ENCODE data around the gene MT1X.
"Not testable (repeated sequence)": the region's sequence is repeated elsewhere in the genome, so short reads cannot be mapped to it uniquely, and the experiment has no call there.

The MT1X gene

GRCh38 chr16:56657555-56658326 lies 24.5 kb upstream of the MT1X start, which contains the start of gene MT1F:
Gene MT1F, plus strand, starts transcription at chr16:56657959. Its CDS starts 100 bp downstream, at chr16:56658059.
- peak; percentile 41 to 52 (median 44) for DNase-seq

- DNase-seq, result no peak
Measured at GRCh38 chr16:56658327-56658875, 23.9 kb upstream of the MT1X start.

- peak in 1 of 4 experiments; percentile 13 for DNase-seq
Measured at GRCh38 chr16:56662357-56663354, 19.6 kb upstream of the MT1X start.

GRCh38 chr16:56664506-56664905 lies 17.8 kb upstream of the MT1X start:
- no peak for DNase-seq

- not testable (repeated sequence) for DNase-seq
Measured at GRCh38 chr16:56665286-56666261, 16.7 kb upstream of the MT1X start.

GRCh38 chr16:56667581-56668571 lies 14.4 kb upstream of the MT1X start, which contains the start of gene MT1G:
Gene MT1G, minus strand, starts transcription at chr16:56668065. Its CDS starts 72 bp downstream, at chr16:56667993.
- no peak for DNase-seq

- no peak for DNase-seq
Measured at GRCh38 chr16:56669005-56669839, 13.0 kb upstream of the MT1X start, which contains the start of gene MT1H. Gene MT1H, plus strand, starts transcription at chr16:56669814. Its CDS starts 71 bp downstream, at chr16:56669885.

GRCh38 chr16:56669840-56670619 lies 12.2 kb upstream of the MT1X start:
- no peak for DNase-seq

GRCh38 chr16:56670620-56670934 lies 11.7 kb upstream of the MT1X start:
- no peak for DNase-seq

GRCh38 chr16:56671691-56672090 lies 10.6 kb upstream of the MT1X start:
- DNase-seq, result not testable (repeated sequence)

GRCh38 chr16:56672171-56672570 lies 10.1 kb upstream of the MT1X start:
- DNase-seq, result not testable (repeated sequence)

GRCh38 chr16:56672761-56673536 lies 9.3 kb upstream of the MT1X start:
- no peak for DNase-seq

GRCh38 chr16:56673921-56674320 lies 8.3 kb upstream of the MT1X start:
- DNase-seq, result no peak

- not testable (repeated sequence) for DNase-seq
Measured at GRCh38 chr16:56674570-56674969, 7.7 kb upstream of the MT1X start.

- peak in 2 of 4 experiments; percentile 16 to 22 for DNase-seq
Measured at GRCh38 chr16:56675685-56676210, 6.5 kb upstream of the MT1X start.

GRCh38 chr16:56677474-56677873 lies 4.8 kb upstream of the MT1X start:
- DNase-seq, result no peak

- no peak for DNase-seq
Measured at GRCh38 chr16:56679078-56679730, 3.1 kb upstream of the MT1X start.
